HepG2 (cell line): ENCODE data around the gene SLC2A10. TPM values are rescaled to one million over a fixed set of nuclear protein-coding genes. Genes with fewer than 3 reads are reported as not detected.

Experiments
- ADNP ChIP-seq: sonication (generic); formaldehyde crosslinking; IDR thresholded peaks from 2 replicates; pipeline ENCODE4 v1.4.0; 2020; ENCODE audit warnings: missing genetic modification reagents
- ATF4 ChIP-seq, 2 experiments: fragments of 450-650 bp in 1 of 2; sonication (generic) in 1 of 2; formaldehyde crosslinking; IDR thresholded peaks; 2 replicates each; pipeline versions ENCODE4 v1.5.0 to v1.8.0; 2020 to 2022; ENCODE audit warnings: mild to moderate bottlenecking in 1 of 2, missing genetic modification reagents in 1 of 2
- CC2D1A ChIP-seq: sonication (generic); formaldehyde crosslinking; IDR thresholded peaks from 2 replicates; pipeline ENCODE4 v1.8.1; 2023; ENCODE audit warnings: mild to moderate bottlenecking, missing genetic modification reagents
- DNMT3B ChIP-seq: conservative IDR thresholded peaks from 2 replicates; pipeline ENCODE4 v1.6.1; 2016; ENCODE audit warnings: missing biosample characterization, control low read depth
- HNRNPUL1 ChIP-seq: fragments of 200-400 bp; formaldehyde crosslinking; IDR thresholded peaks from 2 replicates; pipeline ENCODE4 v1.6.1; 2017; ENCODE audit warnings: low read depth, mild to moderate bottlenecking, low read length, moderate library complexity
- HOXA3 ChIP-seq: sonication (generic); formaldehyde crosslinking; IDR thresholded peaks from 2 replicates; pipeline ENCODE4 v1.5.0; 2020; ENCODE audit warnings: missing genetic modification reagents
- KMT2A ChIP-seq: sonication (generic); formaldehyde crosslinking; IDR thresholded peaks from 2 replicates; pipeline ENCODE4 v1.4.0; 2020; ENCODE audit warnings: missing genetic modification reagents
- MED13 ChIP-seq: sonication (generic); formaldehyde crosslinking; IDR thresholded peaks from 2 replicates; pipeline ENCODE4 v1.5.0; 2020; ENCODE audit warnings: missing genetic modification reagents
- PBX3 ChIP-seq: sonication (generic); formaldehyde crosslinking; IDR thresholded peaks from 2 replicates; pipeline ENCODE4 v1.8.1; 2023; ENCODE audit warnings: missing genetic modification reagents, inconsistent platforms, borderline replicate concordance
- POGZ ChIP-seq: sonication (generic); formaldehyde crosslinking; IDR thresholded peaks from 2 replicates; pipeline ENCODE4 v1.4.0; 2020; ENCODE audit warnings: mild to moderate bottlenecking, missing genetic modification reagents
- SALL2 ChIP-seq: sonication (generic); formaldehyde crosslinking; IDR thresholded peaks from 2 replicates; pipeline ENCODE4 v1.8.1; 2023; ENCODE audit warnings: mild to moderate bottlenecking, missing genetic modification reagents, inconsistent platforms
- SIX1 ChIP-seq: sonication (generic); formaldehyde crosslinking; IDR thresholded peaks from 2 replicates; pipeline ENCODE4 v1.4.0; 2020; ENCODE audit warnings: missing genetic modification reagents, borderline replicate concordance
- SRY ChIP-seq: sonication (generic); formaldehyde crosslinking; IDR thresholded peaks from 2 replicates; pipeline ENCODE4 v1.8.0; 2022; ENCODE audit warnings: mild to moderate bottlenecking, missing genetic modification reagents
- ZC3H4 ChIP-seq: sonication (generic); formaldehyde crosslinking; IDR thresholded peaks from 2 replicates; pipeline ENCODE4 v1.4.0; 2020; ENCODE audit warnings: missing genetic modification reagents, borderline replicate concordance
- ZNF180 ChIP-seq: sonication (generic); formaldehyde crosslinking; IDR thresholded peaks from 2 replicates; pipeline ENCODE4 v1.4.0; 2020; ENCODE audit warnings: low read depth, missing genetic modification reagents, borderline replicate concordance
- ZNF225 ChIP-seq: sonication (generic); formaldehyde crosslinking; IDR thresholded peaks from 2 replicates; pipeline ENCODE4 v1.4.0; 2020; ENCODE audit warnings: mild to moderate bottlenecking, missing genetic modification reagents
- ZNF292 ChIP-seq: sonication (generic); formaldehyde crosslinking; IDR thresholded peaks from 2 replicates; pipeline ENCODE4 v1.8.1; 2022; ENCODE audit warnings: mild to moderate bottlenecking, low read depth, missing genetic modification reagents, borderline replicate concordance
- ZNF326 ChIP-seq: sonication (generic); formaldehyde crosslinking; IDR thresholded peaks from 2 replicates; pipeline ENCODE4 v1.4.0; 2020; ENCODE audit warnings: missing genetic modification reagents, borderline replicate concordance
- ZNF484 ChIP-seq: sonication (generic); formaldehyde crosslinking; IDR thresholded peaks from 2 replicates; pipeline ENCODE4 v1.5.1; 2020; ENCODE audit warnings: mild to moderate bottlenecking, low read depth, missing genetic modification reagents, borderline replicate concordance
- ZNF605 ChIP-seq: sonication (generic); formaldehyde crosslinking; IDR thresholded peaks from 2 replicates; pipeline ENCODE4 v1.8.0; 2022; ENCODE audit warnings: mild to moderate bottlenecking, missing genetic modification reagents
- ZNF674 ChIP-seq: sonication (generic); formaldehyde crosslinking; IDR thresholded peaks from 2 replicates; pipeline ENCODE4 v1.5.0; 2020; ENCODE audit warnings: low read depth, mild to moderate bottlenecking, missing genetic modification reagents
- ZNF792 ChIP-seq: IDR thresholded peaks from 2 replicates; pipeline ENCODE4 v1.6.1; 2016
- ZNF816 ChIP-seq: sonication (generic); formaldehyde crosslinking; IDR thresholded peaks from 2 replicates; pipeline ENCODE4 v1.8.0; 2022; ENCODE audit warnings: missing genetic modification reagents, mild to moderate bottlenecking, borderline replicate concordance
- polyA plus RNA-seq, 8 experiments: library from polyadenylated mRNA; depleted of rRNA in 3 of 8; stranded (reverse) in 7 of 8; unstranded in 1 of 8; fragments of >200 nt; fragmentation: Illumina TruSeq in 4 of 8; extraction: Trizol in 4 of 8; gene quantifications; 2 replicates each; pipeline versions ENCODE4 v1.2.1 to v1.2.3, GENCODE V29; 2011 to 2016; ENCODE audit warnings: low read depth in 4 of 8, missing spikeins in 1 of 8, mixed read lengths in 1 of 8; ENCODE audit not compliant: insufficient read depth in 1 of 8
- total RNA-seq, 5 experiments: library from RNA; depleted of rRNA; stranded (reverse); fragments of >200 nt; fragmentation: Illumina TruSeq; extraction: Trizol; gene quantifications; 2 replicates each; pipeline ENCODE4 v1.2.3, GENCODE V29; 2016; ENCODE audit warnings: low read depth in 1 of 5
- TF ChIP-seq, protein P1 (sequence below): sonication (generic); formaldehyde crosslinking; IDR thresholded peaks from 2 replicates; pipeline ENCODE4 v1.4.0; 2020; ENCODE audit warnings: missing genetic modification reagents, mild to moderate bottlenecking, borderline replicate concordance
- TF ChIP-seq, protein P2 (sequence below): sonication (generic); formaldehyde crosslinking; IDR thresholded peaks from 2 replicates; pipeline ENCODE4 v1.4.0; 2020; ENCODE audit warnings: missing genetic modification reagents; ENCODE audit errors: not compliant biosample characterization

SLC2A10 gene
- total and polyA plus RNA-seq, 2 of the 13 experiments (the other 11 are each of a cell fraction or from before 2014, with no cell fraction given) = 16.0 to 18.4 TPM

- TF ChIP-seq ZC3H4 (CRISPR knock-in tag) (peak; percentile 61), DNMT3B (CRISPR knock-in tag) (no peak), PBX3 (no peak), SALL2 (CRISPR knock-in tag) (no peak), ZNF605 (CRISPR knock-in tag) (no peak), ADNP (no peak), SIX1 (CRISPR knock-in tag) (no peak), ZNF292 (0 out of 2 replicates have a peak, but pooled peaks have one; percentile 12), ZNF225 (CRISPR knock-in tag) (0 out of 2 replicates have a peak, but pooled peaks have one; percentile 35), ZNF180 (CRISPR knock-in tag) (no peak), ZNF484 (CRISPR knock-in tag) (no peak), KMT2A (CRISPR knock-in tag) (no peak), MED13 (no peak), HNRNPUL1 (no peak), ZNF326 (CRISPR knock-in tag) (no peak), ZNF792 (CRISPR knock-in tag) (no peak), ZNF816 (CRISPR knock-in tag) (no peak), POGZ (CRISPR knock-in tag) (no peak), HOXA3 (CRISPR knock-in tag) (no peak), ATF4 (CRISPR knock-in tag; IDR thresholded peaks at IDR 0.05) (peak in 1 of 2 experiments; percentile 39; a peak in 1 of 4 replicates), SRY (CRISPR knock-in tag) (no peak), CC2D1A (CRISPR knock-in tag) (no peak), ZNF674 (CRISPR knock-in tag) (no peak)
- TF ChIP-seq, protein P1, sequence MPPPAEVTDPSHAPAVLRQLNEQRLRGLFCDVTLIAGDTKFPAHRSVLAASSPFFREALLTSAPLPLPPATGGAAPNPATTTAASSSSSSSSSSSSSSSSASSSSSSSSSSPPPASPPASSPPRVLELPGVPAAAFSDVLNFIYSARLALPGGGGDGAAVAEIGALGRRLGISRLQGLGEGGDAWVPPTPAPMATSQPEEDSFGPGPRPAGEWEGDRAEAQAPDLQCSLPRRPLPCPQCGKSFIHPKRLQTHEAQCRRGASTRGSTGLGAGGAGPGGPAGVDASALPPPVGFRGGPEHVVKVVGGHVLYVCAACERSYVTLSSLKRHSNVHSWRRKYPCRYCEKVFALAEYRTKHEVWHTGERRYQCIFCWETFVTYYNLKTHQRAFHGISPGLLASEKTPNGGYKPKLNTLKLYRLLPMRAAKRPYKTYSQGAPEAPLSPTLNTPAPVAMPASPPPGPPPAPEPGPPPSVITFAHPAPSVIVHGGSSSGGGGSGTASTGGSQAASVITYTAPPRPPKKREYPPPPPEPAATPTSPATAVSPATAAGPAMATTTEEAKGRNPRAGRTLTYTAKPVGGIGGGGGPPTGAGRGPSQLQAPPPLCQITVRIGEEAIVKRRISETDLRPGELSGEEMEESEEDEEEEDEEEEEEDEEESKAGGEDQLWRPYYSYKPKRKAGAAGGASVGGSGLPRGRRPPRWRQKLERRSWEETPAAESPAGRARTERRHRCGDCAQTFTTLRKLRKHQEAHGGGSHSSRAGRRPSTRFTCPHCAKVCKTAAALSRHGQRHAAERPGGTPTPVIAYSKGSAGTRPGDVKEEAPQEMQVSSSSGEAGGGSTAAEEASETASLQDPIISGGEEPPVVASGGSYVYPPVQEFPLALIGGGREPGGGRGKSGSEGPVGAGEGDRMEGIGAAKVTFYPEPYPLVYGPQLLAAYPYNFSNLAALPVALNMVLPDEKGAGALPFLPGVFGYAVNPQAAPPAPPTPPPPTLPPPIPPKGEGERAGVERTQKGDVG = peak; percentile 45; the same call in 1 of the 2 replicates
- TF ChIP-seq, protein P2, sequence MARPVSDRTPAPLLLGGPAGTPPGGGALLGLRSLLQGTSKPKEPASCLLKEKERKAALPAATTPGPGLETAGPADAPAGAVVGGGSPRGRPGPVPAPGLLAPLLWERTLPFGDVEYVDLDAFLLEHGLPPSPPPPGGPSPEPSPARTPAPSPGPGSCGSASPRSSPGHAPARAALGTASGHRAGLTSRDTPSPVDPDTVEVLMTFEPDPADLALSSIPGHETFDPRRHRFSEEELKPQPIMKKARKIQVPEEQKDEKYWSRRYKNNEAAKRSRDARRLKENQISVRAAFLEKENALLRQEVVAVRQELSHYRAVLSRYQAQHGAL = no peak
Observed at GRCh38 chr20:46709055-46709458, 392 bp upstream of the SLC2A10 start (continued).
